Thymus (tissue), 2 donors: ENCODE results near the gene ARG2. TPM values are rescaled to one million over a fixed set of nuclear protein-coding genes. Genes with fewer than 3 reads are reported as not detected.

Source experiments
- polyA plus RNA-seq: library from polyadenylated mRNA; stranded (reverse); fragments of 200-250 nt; gene quantifications from one replicate; pipeline ENCODE4 v1.2.3, GENCODE V29; 2013
- total RNA-seq: library from RNA; stranded (reverse); fragments of 120-200 nt; gene quantifications from one replicate; pipeline ENCODE4 v1.2.4, GENCODE V29; 2013
- donor health status: healthy.

ARG2 gene
- total and polyA plus RNA-seq, 2 donors = 2.4 to 27.8 TPM

Other genes starting within 250 kb of the ARG2 start
- gene PLEK2, start 207.8 kb upstream of the ARG2 start, total RNA-seq = 34.0 TPM
- gene PLEK2, start 207.8 kb upstream of the ARG2 start, polyA plus RNA-seq = 22.0 TPM
- 13.7 TPM for gene TMEM229B, start 131.2 kb upstream of the ARG2 start, total RNA-seq
- gene TMEM229B, start 131.2 kb upstream of the ARG2 start, polyA plus RNA-seq = 6.6 TPM
- 2.0 TPM for gene PLEKHH1, start 86.6 kb upstream of the ARG2 start, total RNA-seq
- gene PLEKHH1, start 86.6 kb upstream of the ARG2 start, polyA plus RNA-seq = 10.7 TPM
- 20.7 TPM for gene PIGH, start 19.7 kb upstream of the ARG2 start, total RNA-seq
- 43.5 TPM for gene PIGH, start 19.7 kb upstream of the ARG2 start, polyA plus RNA-seq
- gene VTI1B, start 54.7 kb downstream of the ARG2 start, total RNA-seq = 37.1 TPM
- 71.0 TPM for gene VTI1B, start 54.7 kb downstream of the ARG2 start, polyA plus RNA-seq
- 36.8 TPM for gene RDH11, start 75.8 kb downstream of the ARG2 start, total RNA-seq
- gene RDH11, start 75.8 kb downstream of the ARG2 start, polyA plus RNA-seq = 39.1 TPM
- gene RDH12, start 82.0 kb downstream of the ARG2 start, total RNA-seq = 0.24 TPM
- 3.4 TPM for gene RDH12, start 82.0 kb downstream of the ARG2 start, polyA plus RNA-seq
- gene ZFYVE26, start 196.7 kb downstream of the ARG2 start, total RNA-seq = 7.8 TPM
- 6.2 TPM for gene ZFYVE26, start 196.7 kb downstream of the ARG2 start, polyA plus RNA-seq
- 17.8 TPM for gene RAD51B, start 199.9 kb downstream of the ARG2 start, total RNA-seq
- 7.8 TPM for gene RAD51B, start 199.9 kb downstream of the ARG2 start, polyA plus RNA-seq